Ectodermal cell (in vitro differentiated cells): ENCODE measurements around the gene VSIG4.

Experiments
- H3K27ac ChIP-seq: 2 replicates; pipeline ENCODE4 v1.7.0; 2013; ENCODE audit warnings: mild to moderate bottlenecking, low read depth, low read length; ENCODE audit not compliant: insufficient read depth, poor library complexity, severe bottlenecking
- H3K27me3 ChIP-seq: 2 replicates; pipeline ENCODE4 v1.7.0; 2013; ENCODE audit warnings: mild to moderate bottlenecking, low read length; ENCODE audit not compliant: insufficient read depth, control insufficient read depth, poor library complexity, severe bottlenecking
- H3K36me3 ChIP-seq: one replicate; pipeline ENCODE4 v1.7.0; 2013; ENCODE audit warnings: low read length; ENCODE audit not compliant: control insufficient read depth, insufficient read depth
- H3K4me1 ChIP-seq: one replicate; pipeline ENCODE4 v1.7.0; 2013; ENCODE audit warnings: low read length; ENCODE audit not compliant: control insufficient read depth, insufficient read depth
- H3K4me3 ChIP-seq: 2 replicates; pipeline ENCODE4 v1.7.0; 2013; ENCODE audit warnings: low read depth, low read length, control low read depth; ENCODE audit not compliant: insufficient read depth
- H3K9me3 ChIP-seq: 2 replicates; pipeline ENCODE4 v1.7.0; 2013; ENCODE audit warnings: mild to moderate bottlenecking, low read length, moderate library complexity; ENCODE audit not compliant: control insufficient read depth
- WGBS, 2 experiments: methylation state at CpG; one replicate each; pipeline ENCODE4 v1.1.7; 2013; ENCODE audit warnings: missing lambda C conversion rate in 2 of 2; 5-methylcytosine and 5-hydroxymethylcytosine counted together

The VSIG4 gene

GRCh38 chrX:66009231-66009845, 30.5 kb downstream of the VSIG4 start:
- Histone ChIP-seq H3K4me3 (no peak overlapping the region), H3K36me3 (no peaks in the 10 kb centered on the region), H3K9me3 (no peaks in the 10 kb centered on the region), H3K4me1 (no peaks in the 10 kb centered on the region), H3K27me3 (no peaks in the 10 kb centered on the region), H3K27ac (no peak overlapping the region)
- WGBS, 2 experiments = 100% methylated on average over 1 to 2 of the region's 3 CpGs

DNA sequence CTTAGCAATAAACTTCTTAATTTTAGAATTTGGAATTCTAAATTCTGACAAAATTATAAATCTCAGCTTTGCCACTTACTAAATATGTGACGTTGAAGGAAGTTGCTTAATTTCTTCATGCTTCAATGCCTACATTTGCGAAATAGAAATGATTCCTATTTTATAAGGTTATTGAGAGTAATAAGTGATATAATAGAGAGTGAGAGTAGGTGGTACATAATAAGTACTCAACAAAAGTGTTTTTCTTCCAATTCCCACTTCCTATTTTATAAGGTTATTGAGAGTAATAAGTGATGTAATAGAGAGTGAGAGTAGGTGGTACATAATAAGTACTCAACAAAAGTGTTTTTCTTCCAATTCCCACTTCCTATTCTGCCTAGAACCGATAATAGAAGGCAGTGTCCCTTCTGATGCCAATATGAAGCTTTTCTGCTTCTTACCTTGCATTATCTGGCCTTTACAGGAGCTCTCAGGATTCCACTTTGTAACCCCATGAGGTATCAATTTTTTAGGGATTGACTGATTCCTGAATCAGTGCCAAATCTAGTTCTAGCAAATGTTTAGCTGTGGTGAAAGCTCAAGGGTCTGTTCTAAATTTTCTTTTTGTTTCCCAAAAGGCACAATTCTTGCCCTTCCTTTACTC, 31.4 kb downstream of the VSIG4 start:
- H3K27me3 ChIP-seq = no peaks in the 10 kb centered on the region
- no peak overlapping the region for H3K27ac ChIP-seq
- no peaks in the 10 kb centered on the region for H3K9me3 ChIP-seq
- WGBS, 2 experiments = 89 to 90% methylated on average over 1 of the region's 3 CpGs
- H3K36me3 ChIP-seq = no peaks in the 10 kb centered on the region
- H3K4me3 ChIP-seq = no peak overlapping the region
- H3K4me1 ChIP-seq = no peaks in the 10 kb centered on the region

DNA sequence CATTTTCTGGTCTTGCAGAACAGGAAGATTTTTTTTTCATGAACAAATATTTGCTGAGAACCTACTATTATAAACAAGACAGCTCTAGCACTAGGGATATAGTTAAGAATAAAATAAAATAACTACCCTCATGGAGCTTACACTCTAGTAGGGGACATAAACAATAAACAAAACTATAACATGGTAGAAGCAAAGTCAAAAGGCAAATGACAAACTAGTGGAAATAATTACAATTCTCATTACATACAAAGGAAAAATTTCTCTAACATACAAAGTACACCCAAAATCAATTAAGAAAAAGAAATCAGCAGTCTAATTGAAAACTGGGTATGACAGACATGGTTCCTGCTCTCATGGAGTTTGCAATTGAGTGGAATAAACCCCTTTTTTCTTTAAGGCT, 32.0 kb downstream of the VSIG4 start:
- H3K27me3 ChIP-seq = no peaks in the 10 kb centered on the region
- H3K4me3 ChIP-seq = no peak overlapping the region
- no peaks in the 10 kb centered on the region for H3K9me3 ChIP-seq
- H3K27ac ChIP-seq = no peak overlapping the region
- no peaks in the 10 kb centered on the region for H3K36me3 ChIP-seq
- H3K4me1 ChIP-seq = no peaks in the 10 kb centered on the region

DNA sequence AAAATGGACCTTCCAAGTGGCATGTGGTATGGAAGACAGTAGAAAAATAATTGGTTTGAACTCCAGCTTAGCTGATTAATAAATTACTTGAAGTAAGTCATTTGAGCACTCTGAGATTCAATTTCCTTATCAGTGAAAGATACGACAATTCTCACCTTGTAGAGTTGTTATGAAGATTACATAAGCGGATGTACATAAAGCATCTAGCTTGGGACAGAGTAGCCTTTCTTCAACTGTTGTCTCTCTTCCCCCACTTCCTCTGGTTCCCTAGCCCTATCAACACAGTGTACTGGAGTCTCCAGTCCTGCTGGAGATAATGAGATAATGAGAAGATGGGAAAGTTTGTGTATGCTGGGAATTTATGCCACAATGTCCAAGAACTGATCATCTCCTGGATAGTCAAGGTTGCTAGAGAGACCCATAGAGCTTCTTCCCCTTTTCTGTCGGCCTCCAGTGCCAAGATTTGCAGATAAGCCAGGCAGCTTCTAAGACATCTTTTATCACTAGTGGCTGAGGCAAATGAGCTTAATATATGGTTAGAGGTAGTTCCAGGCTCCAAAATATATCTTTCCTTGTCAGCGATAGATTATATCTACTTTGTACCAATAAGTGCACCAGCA, 33.9 kb downstream of the VSIG4 start:
- H3K36me3 ChIP-seq = no peaks in the 10 kb centered on the region
- no peak overlapping the region for H3K4me3 ChIP-seq
- H3K4me1 ChIP-seq = no peaks in the 10 kb centered on the region
- H3K27me3 ChIP-seq = no peaks in the 10 kb centered on the region
- WGBS, 2 experiments = 87 to 92% methylated on average over 3 of the region's 4 CpGs
- no peak overlapping the region for H3K27ac ChIP-seq
- no peaks in the 10 kb centered on the region for H3K9me3 ChIP-seq

DNA sequence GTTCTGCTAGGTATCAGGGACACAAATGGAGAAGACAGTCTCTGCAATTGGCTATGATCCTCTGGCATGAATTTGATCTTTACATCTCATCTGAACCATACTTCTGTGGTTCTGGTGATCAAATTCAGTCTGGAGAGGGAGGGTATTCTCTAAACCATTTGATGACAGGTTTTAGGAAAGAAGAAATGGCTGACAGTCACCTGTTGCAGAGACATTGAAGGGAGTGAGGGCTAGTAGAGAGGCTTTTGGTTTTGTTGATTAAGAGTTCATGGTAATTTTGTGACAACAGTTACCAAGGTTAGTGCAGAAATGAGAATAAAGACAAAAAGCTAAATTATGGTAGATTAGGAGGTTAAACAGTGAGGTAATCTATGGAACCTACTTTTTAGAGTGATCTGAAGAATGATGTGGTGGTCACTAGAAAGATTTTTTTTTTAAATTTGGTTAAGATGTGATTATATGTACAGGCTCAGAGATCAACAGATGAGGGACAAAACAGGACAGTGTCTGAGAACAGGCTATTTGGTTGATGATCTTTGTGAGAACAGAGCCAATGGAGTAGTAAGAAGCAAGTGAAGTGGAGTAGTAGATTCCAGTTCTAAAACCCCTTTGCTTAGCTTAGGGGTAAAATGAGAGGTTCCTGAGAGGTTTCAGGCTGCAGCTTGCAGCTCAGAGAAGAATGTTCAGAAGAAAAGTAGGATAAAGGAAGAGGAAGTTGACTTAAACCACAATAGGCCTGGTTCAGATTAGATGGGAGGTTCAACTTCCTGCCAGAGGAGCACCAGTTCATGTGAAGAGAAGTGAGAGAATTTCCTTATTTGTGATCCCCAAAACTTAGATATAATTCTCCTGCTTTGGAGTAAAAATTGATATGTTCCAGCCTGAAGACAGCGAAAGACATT, 34.7 kb downstream of the VSIG4 start:
- no peak overlapping the region for H3K27ac ChIP-seq
- WGBS, 2 experiments = 86 to 100% methylated on average over 1 of the region's 1 CpG

DNA sequence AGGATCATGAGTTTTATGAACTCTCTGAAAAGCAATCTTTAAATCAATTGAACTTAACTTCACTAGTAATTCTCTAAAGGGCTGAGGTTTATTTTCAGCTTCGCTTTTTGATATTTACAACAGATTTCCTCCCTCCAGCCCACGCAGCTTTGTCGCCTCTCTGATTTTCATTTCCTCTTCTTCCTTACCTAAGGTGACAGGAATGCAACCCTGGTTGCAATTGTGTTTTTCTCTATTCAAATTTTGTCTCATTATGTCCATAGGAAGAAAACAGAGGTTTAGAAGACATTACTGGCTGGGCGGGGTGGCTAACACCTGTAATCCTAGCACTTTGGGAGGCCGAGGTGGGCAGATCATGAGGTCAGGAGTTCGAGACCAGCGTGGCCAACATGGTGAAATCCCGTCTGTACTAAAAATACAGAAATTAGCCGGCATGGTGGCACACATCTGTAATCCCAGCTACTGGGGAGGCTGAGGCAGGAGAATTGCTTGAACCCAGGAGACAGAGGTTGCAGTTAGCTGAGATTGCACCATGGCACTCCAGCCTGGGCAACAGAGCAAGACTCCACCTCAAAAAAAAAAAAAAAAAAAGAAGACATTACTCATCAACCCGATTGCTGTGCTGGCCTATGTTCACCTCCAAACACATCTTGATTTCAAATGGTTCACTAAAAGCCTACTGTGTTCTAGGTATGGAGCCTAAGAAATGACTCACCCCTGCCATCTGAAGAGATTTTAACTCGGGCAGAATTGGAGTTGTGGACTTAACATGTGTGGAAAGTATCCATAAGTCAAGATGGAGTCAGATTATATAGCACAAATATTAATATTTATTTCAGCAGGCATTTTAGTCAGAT, 36.8 kb downstream of the VSIG4 start:
- no peaks in the 10 kb centered on the region for H3K9me3 ChIP-seq
- H3K27me3 ChIP-seq = no peaks in the 10 kb centered on the region
- H3K36me3 ChIP-seq = no peaks in the 10 kb centered on the region
- no peak overlapping the region for H3K27ac ChIP-seq
- no peak overlapping the region for H3K4me3 ChIP-seq
- 91 to 95% methylated on average over 10 to 11 of the region's 11 CpGs for WGBS, 2 experiments
- H3K4me1 ChIP-seq = no peaks in the 10 kb centered on the region

More for the DNA sequence above, 34.7 kb downstream of the VSIG4 start:
- Histone ChIP-seq H3K9me3 (no peaks in the 10 kb centered on the region), H3K36me3 (no peaks in the 10 kb centered on the region), H3K4me3 (no peak overlapping the region), H3K4me1 (no peaks in the 10 kb centered on the region), H3K27me3 (no peaks in the 10 kb centered on the region)

DNA sequence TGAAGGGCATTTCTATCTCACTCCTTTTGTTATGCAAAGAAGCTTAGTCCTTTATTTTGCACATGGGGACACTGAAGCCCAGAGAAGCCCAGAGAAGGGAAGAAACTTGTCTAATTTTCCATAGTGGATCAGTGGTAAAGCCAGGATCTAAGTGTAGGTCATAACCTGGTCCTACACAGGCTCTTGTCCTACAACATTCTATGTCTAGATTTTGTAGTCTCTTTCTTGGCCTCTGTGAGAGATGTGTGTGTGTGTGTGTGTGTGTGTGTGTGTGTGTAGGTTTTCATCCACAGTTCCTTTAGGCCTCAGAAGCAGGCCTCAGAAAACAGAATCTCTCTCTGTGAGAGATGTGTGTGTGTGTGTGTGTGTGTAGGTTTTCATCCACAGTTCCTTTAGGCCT, 38.3 kb downstream of the VSIG4 start:
- Histone ChIP-seq H3K4me3 (no peak overlapping the region), H3K36me3 (no peaks in the 10 kb centered on the region), H3K27me3 (no peaks in the 10 kb centered on the region), H3K9me3 (no peaks in the 10 kb centered on the region), H3K4me1 (no peaks in the 10 kb centered on the region), H3K27ac (no peak overlapping the region)

- no peaks in the 10 kb centered on the region for H3K9me3 ChIP-seq
- no peak overlapping the region for H3K4me3 ChIP-seq
- 73 to 77% methylated on average over 2 of the region's 3 CpGs for WGBS, 2 experiments
- H3K4me1 ChIP-seq = no peaks in the 10 kb centered on the region
- H3K27ac ChIP-seq = no peak overlapping the region
- no peaks in the 10 kb centered on the region for H3K36me3 ChIP-seq
- no peaks in the 10 kb centered on the region for H3K27me3 ChIP-seq
Observed at GRCh38 chrX:66000628-66001272, 39.1 kb downstream of the VSIG4 start.

GRCh38 chrX:66000178-66000577, 39.7 kb downstream of the VSIG4 start:
- H3K27me3 ChIP-seq = no peaks in the 10 kb centered on the region
- 86 to 92% methylated on average over 1 of the region's 1 CpG for WGBS, 2 experiments
- H3K9me3 ChIP-seq = no peaks in the 10 kb centered on the region

More at GRCh38 chrX:66000178-66000577, 39.7 kb downstream of the VSIG4 start:
- Histone ChIP-seq H3K27ac (no peak overlapping the region), H3K4me1 (no peaks in the 10 kb centered on the region), H3K36me3 (no peaks in the 10 kb centered on the region), H3K4me3 (no peak overlapping the region)
